K562 (cell line): ENCODE results near the gene STMN3. TPM values are rescaled to one million over a fixed set of nuclear protein-coding genes. Genes with fewer than 3 reads are reported as not detected.
A peak's percentile ranks its signal among the peaks of the same experiment; 100 is the strongest.

Source experiments
- ATAC-seq: fragments of 200-7000 bp; cut with Tn5 transposase; 3 replicates; pipeline ENCODE4 v1.9.1; 2020; ENCODE audit warnings: moderate library complexity
- BruUV-seq: library from RNA; stranded (reverse); fragments of 400-500 nt; replicated peaks from 2 replicates; lab custom pipeline; 2021; lab: Mats Ljungman, UMichigan
- CTCF ChIA-PET: fragments of 300-600 bp; formaldehyde crosslinking; extraction: SDS; loops from one replicate; lab custom pipeline; 2021; ENCODE audit warnings: low intra/inter-chr PET ratio; lab: Yijun Ruan, JAX
- POLR2A ChIA-PET: fragments of 300-600, 350-650 bp; sonication (Branson Sonifier 250); formaldehyde crosslinking; extraction: SDS; loops from one replicate; lab custom pipeline; 2021; ENCODE audit warnings: antibody characterized with exemption, inconsistent platforms; lab: Yijun Ruan, JAX
- DNase-seq, 4 experiments: peaks; one replicate each; pipeline versions ENCODE4 v3.0.0 to v3.0.0-alpha.2; 2011 to 2018; ENCODE audit warnings: low spot score in 3 of 4, mixed read lengths in 3 of 4; ENCODE audit errors: extremely low read depth in 1 of 4
- FAIRE-seq: peaks from 2 replicates; lab custom pipeline; 2011; peaks lifted over from hg19 to GRCh38; lab: Jason Lieb, UNC
- H2AFZ ChIP-seq: 2 replicates; pipeline ENCODE4 v1.6.0; 2011; ENCODE audit warnings: low read depth, low read length, control low read depth, inconsistent platforms
- H3K27ac ChIP-seq: fragments of 200-600 bp; 3 replicates; pipeline ENCODE4 v1.8.0; 2011; ENCODE audit warnings: low read depth, mild to moderate bottlenecking, control low read depth, inconsistent platforms, low read length, moderate library complexity, mixed read lengths; ENCODE audit errors: extremely low read depth
- H3K27me3 ChIP-seq, 2 experiments: fragments of 300-600 bp in 1 of 2; 2 replicates in 1 of 2; 3 replicates in 1 of 2; pipeline versions ENCODE4 v1.6.0 to v1.8.0; 2011; ENCODE audit warnings: inconsistent platforms in 2 of 2, low read length in 2 of 2, mild to moderate bottlenecking in 1 of 2, mixed read lengths in 1 of 2, moderate library complexity in 1 of 2; ENCODE audit not compliant: control insufficient read depth in 2 of 2, insufficient read depth in 2 of 2
- H3K36me3 ChIP-seq: fragments of 300-600 bp; 3 replicates; pipeline ENCODE4 v1.8.0; 2011; ENCODE audit warnings: mild to moderate bottlenecking, low read length, inconsistent platforms; ENCODE audit not compliant: control insufficient read depth, insufficient read depth
- H3K4me1 ChIP-seq, 2 experiments: fragments of 200-600 bp in 1 of 2; replicated peaks in 1 of 2; 2 replicates in 1 of 2; 3 replicates in 1 of 2; pipeline versions ENCODE4 v1.5.1 to v1.8.0; 2011; ENCODE audit warnings: inconsistent platforms in 2 of 2, low read length in 2 of 2, mild to moderate bottlenecking in 1 of 2, mixed read lengths in 1 of 2, moderate library complexity in 1 of 2; ENCODE audit not compliant: control insufficient read depth in 2 of 2, insufficient read depth in 2 of 2
- H3K4me2 ChIP-seq: 2 replicates; pipeline ENCODE4 v1.6.1; 2011; ENCODE audit warnings: low read length, control low read depth, inconsistent platforms, mixed read lengths; ENCODE audit not compliant: insufficient read depth
- H3K4me3 ChIP-seq: fragments of 200-600 bp; sonication (generic), shearing (Covaris generic); 2 replicates; pipeline ENCODE4 v1.5.1; 2016; ENCODE audit warnings: control low read depth, inconsistent platforms
- H3K79me2 ChIP-seq: fragments of 200-600 bp; 3 replicates; pipeline ENCODE4 v1.8.0; 2011; ENCODE audit warnings: low read length, inconsistent platforms; ENCODE audit not compliant: control insufficient read depth, insufficient read depth
- H3K9ac ChIP-seq, 2 experiments: 2 replicates each; pipeline versions ENCODE4 v1.6.0 to v1.6.1; 2011; ENCODE audit warnings: low read depth in 2 of 2, low read length in 2 of 2, control low read depth in 1 of 2, inconsistent platforms in 1 of 2, mild to moderate bottlenecking in 1 of 2, mixed read lengths in 1 of 2; ENCODE audit not compliant: insufficient read depth in 1 of 2
- H3K9me1 ChIP-seq: one replicate; pipeline ENCODE4 v1.6.0; 2011; ENCODE audit warnings: inconsistent platforms, mild to moderate bottlenecking, low read length, moderate library complexity; ENCODE audit not compliant: control insufficient read depth, insufficient read depth
- H3K9me3 ChIP-seq: replicated peaks from 2 replicates; pipeline ENCODE4 v1.5.1; 2011; ENCODE audit warnings: low read depth, low read length, inconsistent platforms; ENCODE audit not compliant: control insufficient read depth, insufficient read depth
- H4K20me1 ChIP-seq: replicated peaks from 2 replicates; pipeline ENCODE4 v1.6.1; 2011; ENCODE audit warnings: low read length, inconsistent platforms, mixed read lengths; ENCODE audit not compliant: control insufficient read depth, insufficient read depth
- ATF7 ChIP-seq: fragments of 450-650 bp; IDR thresholded peaks from 2 replicates; pipeline ENCODE4 v1.7.1; 2014; ENCODE audit warnings: mild to moderate bottlenecking, moderate library complexity
- ERF ChIP-seq: fragments of 450-650 bp; formaldehyde crosslinking; IDR thresholded peaks from 2 replicates; pipeline ENCODE4 v1.4.0; 2020; ENCODE audit warnings: mild to moderate bottlenecking, mixed read lengths
- GMEB1 ChIP-seq: fragments of 250-450 bp; sonication (Bioruptor Pico); IDR thresholded peaks from 2 replicates; pipeline ENCODE4 v1.4.0; 2020; ENCODE audit warnings: mild to moderate bottlenecking
- KLF6 ChIP-seq: fragments of 250-450 bp; sonication (Bioruptor Pico); IDR thresholded peaks from 2 replicates; pipeline ENCODE4 v1.4.0; 2020; ENCODE audit warnings: mild to moderate bottlenecking, moderate library complexity, borderline replicate concordance
- MAFF ChIP-seq: IDR thresholded peaks from 2 replicates; pipeline ENCODE4 v1.6.1; 2012; ENCODE audit warnings: low read length, improper control_type of control experiment
- MYC ChIP-seq, 2 experiments: fragments of 250-450 bp in 1 of 2; sonication (Bioruptor Pico) in 1 of 2; IDR thresholded peaks; 2 replicates each; pipeline versions ENCODE4 v1.5.1 to v1.6.1; 2012 to 2021; ENCODE audit warnings: low read depth in 2 of 2, borderline replicate concordance in 1 of 2, improper control_type of control experiment in 1 of 2, low read length in 1 of 2, mild to moderate bottlenecking in 1 of 2, moderate library complexity in 1 of 2
- POLR2G ChIP-seq: fragments of 200-400 bp; formaldehyde crosslinking; IDR thresholded peaks from 2 replicates; pipeline ENCODE4 v1.6.1; 2017; ENCODE audit warnings: low read depth, mild to moderate bottlenecking, antibody characterized with exemption, low read length, moderate library complexity
- SMARCC2 ChIP-seq: fragments of 450-650 bp; IDR thresholded peaks from 2 replicates; pipeline ENCODE4 v1.6.1; 2017; ENCODE audit warnings: antibody characterized with exemption, moderate library complexity, mild to moderate bottlenecking, low read depth
- U2AF2 ChIP-seq: fragments of 200-400 bp; formaldehyde crosslinking; optimal IDR thresholded peaks from 2 replicates; pipeline ENCODE3; 2017; ENCODE audit warnings: low read depth, mild to moderate bottlenecking, low read length
- ZBED1 ChIP-seq: IDR thresholded peaks from 2 replicates; pipeline ENCODE4 v1.6.1; 2014
- ZFX ChIP-seq: sonication (generic); formaldehyde crosslinking; IDR thresholded peaks from 2 replicates; pipeline ENCODE4 v1.8.0; 2022; ENCODE audit warnings: mild to moderate bottlenecking, missing genetic modification reagents, moderate library complexity
- ZNF668 ChIP-seq: fragments of 250-450 bp; sonication (Bioruptor Pico); IDR thresholded peaks from 2 replicates; pipeline ENCODE4 v1.8.0; 2022; ENCODE audit warnings: mild to moderate bottlenecking, inconsistent platforms
- ZZZ3 ChIP-seq: fragments of 450-650 bp; IDR thresholded peaks from 2 replicates; pipeline ENCODE4 v1.6.1; 2016; ENCODE audit warnings: antibody characterized with exemption, mild to moderate bottlenecking, moderate library complexity
- WGBS: fragments of 100-300 bp; shearing (Covaris generic); methylation state at CpG from one replicate; pipeline ENCODE4 v1.1.6; 2016; ENCODE audit warnings: low coverage, mixed read lengths; ENCODE audit not compliant: insufficient coverage; ENCODE audit errors: missing lambda C conversion rate; 5-methylcytosine and 5-hydroxymethylcytosine counted together
- in situ Hi-C: fragments of 300-500 bp; cut with MboI; formaldehyde crosslinking; loops from 4 replicates; pipeline ENCODE4 v1.15.0; 2018; ENCODE audit warnings: inconsistent platforms, mixed read lengths
- intact Hi-C: fragments of 100-400 bp; cut with micrococcal nuclease; formaldehyde crosslinking; loops from 2 replicates; pipeline ENCODE4 v1.14.2; 2022
- polyA plus RNA-seq, 8 experiments: library from polyadenylated mRNA; depleted of rRNA in 4 of 8; stranded (reverse) in 5 of 8; unstranded in 3 of 8; fragments of >200 nt; fragmentation: Nextera tagmentation in 2 of 8; fragmentation: Illumina TruSeq in 1 of 8; extraction: Ambion mirVana in 2 of 8; extraction: Trizol in 1 of 8; gene quantifications; 2 replicates each; pipeline versions ENCODE4 v1.2.1 to v1.2.3, GENCODE V29; 2011 to 2014; ENCODE audit warnings: inconsistent platforms in 1 of 8, missing spikeins in 1 of 8
- total RNA-seq, 7 experiments: library from RNA; depleted of rRNA in 6 of 7; stranded (reverse); fragments of >200 nt in 6 of 7; fragmentation: Illumina TruSeq in 2 of 7; extraction: Trizol in 2 of 7; gene quantifications; 2 replicates each; pipeline versions ENCODE4 v1.2.1 to v1.2.3, GENCODE V29; 2011 to 2021; ENCODE audit warnings: low replicate concordance in 1 of 7

The STMN3 gene
- total and polyA plus RNA-seq, 9 of the 15 experiments (the other 6 are each of a cell fraction or from before 2014, with no cell fraction given): 0.70 to 65.6 (median 29.4) TPM

- ChIA-PET POLR2A (no interaction called here), CTCF (no interaction called here)
- Histone ChIP-seq H3K9me3 (no peaks in the 10 kb centered on the region), H4K20me1 (no peaks in the 10 kb centered on the region), H3K79me2 (no peaks in the 10 kb centered on the region), H3K4me3 (no peak overlapping the region), H3K36me3 (peaks cover 56% of the 10 kb centered on the region; the same call in 2 of the 3 replicates), H3K4me2 (no peak overlapping the region), H3K9me1 (peaks cover 9% of the 10 kb centered on the region), H3K9ac (peak overlapping the region in 1 of 2 experiments; percentile 64; a peak in 1 of 4 replicates), H3K27ac (no peak overlapping the region), H3K4me1 (peaks cover 0 to 16% of the 10 kb centered on the region in 2 experiments; a peak in 2 of 5 replicates), H2AFZ (no peak overlapping the region), H3K27me3 (no peaks in the 10 kb centered on the region)
- intact Hi-C loops: no loop called here
- no TSS peak for BruUV-seq
- DNase-seq (no peak), FAIRE-seq (no peak), ATAC-seq (no peak)
- TF ChIP-seq POLR2G (0 out of 2 replicates have a peak, but pooled peaks have one; percentile 26), SMARCC2 (no peak)
- in situ Hi-C loops: no loop called here
- 75% methylated on average over 9 of the region's 10 CpGs for WGBS
Measured at GRCh38 chr20:63594043-63594561, 59.1 kb downstream of the STMN3 start.

- no peak for FAIRE-seq
- ATAC-seq: no peak
- Histone ChIP-seq H3K9me3 (no peaks in the 10 kb centered on the region), H3K4me3 (no peak overlapping the region), H2AFZ (no peak overlapping the region), H4K20me1 (no peaks in the 10 kb centered on the region), H3K9ac (peak overlapping the region in 1 of 2 experiments; percentile 48; a peak in 1 of 4 replicates), H3K36me3 (peaks cover 49% of the 10 kb centered on the region; the same call in 2 of the 3 replicates), H3K27me3 (no peaks in the 10 kb centered on the region), H3K4me1 (peaks cover 0 to 25% of the 10 kb centered on the region in 2 experiments; a peak in 2 of 5 replicates), H3K4me2 (no peak overlapping the region), H3K79me2 (no peaks in the 10 kb centered on the region), H3K9me1 (peaks cover 7% of the 10 kb centered on the region), H3K27ac (no peak overlapping the region)
- CTCF ChIA-PET: interaction anchor here (0.6 kb wide), 1 partner anchor 9 kb away, joined by 3 read pairs; no protein-coding TSS in a partner anchor
- intact Hi-C loops: no loop called here
- DNase-seq: no peak
- TF ChIP-seq MYC (IDR thresholded peaks at IDR 0.05; ENCODE audit: low read depth, low read length): no peak
- TF ChIP-seq MYC (CRISPR knock-in tag; IDR thresholded peaks at IDR 0.05; ENCODE audit: borderline replicate concordance, low read depth): no peak
- TF ChIP-seq ATF7: no peak
- no peak for TF ChIP-seq ZBED1
- no peak for TF ChIP-seq U2AF2
- TF ChIP-seq KLF6 (CRISPR knock-in tag): no peak
- TF ChIP-seq ERF (CRISPR knock-in tag): no peak
- TF ChIP-seq ZFX (CRISPR knock-in tag): no peak
- TF ChIP-seq ZZZ3: no peak
- no peak for TF ChIP-seq MAFF
- TF ChIP-seq GMEB1: no peak
- no peak for TF ChIP-seq ZNF668 (CRISPR knock-in tag)
- in situ Hi-C loops: no loop called here
- POLR2A ChIA-PET: interaction anchor here (0.9 kb wide), 1 partner anchor 53 kb away, joined by 7 read pairs; no protein-coding TSS in a partner anchor
- WGBS: 79% methylated on average over 13 of the region's 13 CpGs
- BruUV-seq: no TSS peak
Measured at GRCh38 chr20:63592661-63593060, 60.6 kb downstream of the STMN3 start.
